Measurements from ENCODE around the gene EMC9.
A peak's percentile ranks its signal among the peaks of the same experiment; 100 is the strongest.

The EMC9 gene, protein sequence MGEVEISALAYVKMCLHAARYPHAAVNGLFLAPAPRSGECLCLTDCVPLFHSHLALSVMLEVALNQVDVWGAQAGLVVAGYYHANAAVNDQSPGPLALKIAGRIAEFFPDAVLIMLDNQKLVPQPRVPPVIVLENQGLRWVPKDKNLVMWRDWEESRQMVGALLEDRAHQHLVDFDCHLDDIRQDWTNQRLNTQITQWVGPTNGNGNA

DNA sequence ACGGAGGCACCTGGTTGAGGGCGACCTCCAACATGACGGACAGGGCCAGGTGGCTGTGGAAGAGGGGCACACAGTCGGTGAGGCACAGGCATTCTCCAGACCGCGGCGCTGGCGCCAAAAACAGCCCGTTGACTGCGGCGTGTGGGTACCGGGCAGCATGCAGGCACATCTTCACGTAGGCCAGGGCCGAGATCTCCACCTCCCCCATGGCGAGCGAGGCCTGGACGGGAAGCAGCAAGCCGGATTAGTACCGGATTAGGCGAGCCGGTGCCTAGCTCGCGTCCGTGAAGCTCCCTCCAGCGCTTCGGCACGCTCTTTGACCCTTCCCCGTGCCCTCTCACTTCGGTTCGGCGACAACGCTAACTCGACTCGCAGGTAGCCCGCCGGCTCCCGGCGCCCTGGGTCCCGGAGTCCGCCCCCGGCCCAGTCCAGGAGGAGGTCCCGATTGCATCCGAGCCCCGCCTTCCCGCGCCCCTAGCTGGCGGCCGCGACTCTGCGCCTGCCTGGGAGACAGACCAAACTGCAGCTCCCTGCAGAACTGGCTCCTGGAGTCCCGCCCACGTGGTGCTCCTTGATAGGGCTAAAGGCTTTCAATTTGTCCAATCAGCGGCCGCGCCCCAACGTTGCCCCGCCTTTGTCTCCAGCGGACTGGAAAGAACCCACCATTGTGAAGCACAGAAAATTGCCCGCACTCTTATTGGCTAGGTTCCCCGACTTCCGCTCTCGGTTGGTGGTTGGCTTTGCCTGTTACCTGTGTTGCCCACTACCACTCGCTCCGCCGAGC is at the start of gene EMC9:
TSS of gene EMC9 (minus strand) at position 495 of the 784 bp plus-strand sequence. CDS start at position 208, 287 bp downstream.
- peak; percentile 100 for DNase-seq

DNA sequence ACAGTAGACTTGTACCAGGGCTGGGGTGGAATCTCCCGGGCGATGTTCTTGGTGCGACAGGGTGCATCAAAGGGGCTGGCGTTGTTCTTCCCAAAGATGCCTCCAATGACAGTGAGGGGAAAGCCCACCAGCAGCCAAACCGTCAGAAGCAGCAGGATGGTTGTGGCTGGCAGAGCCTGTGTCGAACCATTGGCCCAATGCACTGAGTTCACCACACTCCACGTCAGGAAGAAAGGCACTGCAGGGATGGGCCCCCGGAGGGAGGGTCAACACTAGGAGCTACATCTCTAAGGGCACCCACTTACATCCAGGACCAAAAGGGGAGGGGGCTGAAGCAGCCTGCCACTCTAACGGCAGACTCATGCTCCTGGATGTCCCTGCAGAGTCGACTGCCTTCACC is 49.0 kb upstream of the EMC9 start:
- DNase-seq: no peak

DNA sequence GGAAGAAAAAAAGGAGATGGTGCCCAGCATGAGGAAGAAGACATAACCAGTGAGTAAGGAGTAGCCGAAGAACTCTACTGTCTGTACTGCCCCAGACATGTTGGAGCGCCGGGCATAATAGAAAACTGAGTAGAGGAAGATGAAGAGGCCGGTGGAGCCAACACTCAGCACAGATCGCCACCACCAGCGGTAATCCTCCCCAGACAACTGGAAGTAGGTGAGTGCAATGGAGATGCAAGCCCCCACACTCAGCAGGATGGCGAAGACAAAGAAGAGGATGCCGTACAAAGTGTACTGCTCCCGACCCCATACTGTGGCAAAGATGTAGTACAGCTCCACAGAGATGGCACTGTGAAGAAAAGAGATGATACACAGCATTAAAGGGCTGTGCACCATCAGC is 48.1 kb upstream of the EMC9 start:
- DNase-seq: no peak

DNA sequence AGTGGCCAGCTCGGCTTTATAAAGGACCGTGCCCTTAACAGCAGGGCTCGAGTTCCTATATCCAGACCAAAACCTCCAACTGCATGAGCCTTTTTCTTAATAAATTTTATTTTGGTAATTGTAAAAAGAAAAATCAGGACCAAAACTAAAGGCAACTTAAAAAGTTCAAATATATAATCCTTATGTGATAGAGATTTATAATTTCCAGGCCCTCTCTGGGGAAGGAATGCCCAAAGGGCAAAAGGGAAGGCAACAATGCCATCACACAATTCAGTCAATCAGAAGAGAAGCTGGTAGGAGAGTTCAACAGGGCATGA is 47.6 kb upstream of the EMC9 start:
- no peak for DNase-seq

DNA sequence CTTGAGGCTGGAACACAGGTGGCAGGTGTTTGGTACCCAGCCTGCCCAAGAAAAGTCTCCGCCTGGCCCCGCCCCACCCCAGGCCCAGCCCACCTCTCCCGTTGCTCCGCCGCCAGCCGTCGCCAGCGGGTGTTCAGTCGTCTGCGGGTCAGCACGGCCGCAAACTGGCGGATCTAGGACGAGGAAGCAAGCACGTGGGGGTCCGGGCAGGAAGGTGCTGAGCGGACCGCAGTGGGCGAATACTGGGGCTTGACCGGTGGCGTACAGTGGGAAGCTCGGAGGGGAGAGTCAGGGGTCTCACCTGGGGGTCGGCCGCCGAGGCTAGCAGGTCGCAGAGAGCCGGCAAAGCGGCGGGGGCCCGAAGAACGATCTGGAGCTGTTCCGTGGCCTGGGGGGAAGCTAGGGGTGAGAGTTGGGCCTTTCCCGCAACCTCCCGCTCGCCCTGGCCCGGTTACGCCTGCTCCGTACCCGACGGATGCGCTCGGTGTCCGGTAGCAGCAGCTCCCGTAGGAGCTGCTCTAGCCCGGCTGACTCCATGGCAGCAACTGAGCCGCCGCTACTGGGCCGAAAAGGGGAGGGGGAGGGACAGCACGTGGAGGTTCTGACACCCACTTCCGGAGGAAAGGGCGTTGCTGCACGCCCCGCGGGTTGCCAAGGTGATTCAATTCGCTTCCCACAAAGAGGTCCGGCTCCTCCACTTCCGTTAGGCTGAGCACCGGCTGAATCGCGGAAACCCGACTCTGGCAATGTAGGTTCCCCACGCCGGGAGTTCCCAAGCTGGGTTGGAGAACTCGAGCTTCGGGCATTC is 47.1 kb upstream of the EMC9 start, which contains the start of gene IPO4:
TSS of gene IPO4 (minus strand) at position 566 of the 808 bp plus-strand sequence. CDS start at position 537, 29 bp downstream.
- DNase-seq: peak; percentile 97

DNA sequence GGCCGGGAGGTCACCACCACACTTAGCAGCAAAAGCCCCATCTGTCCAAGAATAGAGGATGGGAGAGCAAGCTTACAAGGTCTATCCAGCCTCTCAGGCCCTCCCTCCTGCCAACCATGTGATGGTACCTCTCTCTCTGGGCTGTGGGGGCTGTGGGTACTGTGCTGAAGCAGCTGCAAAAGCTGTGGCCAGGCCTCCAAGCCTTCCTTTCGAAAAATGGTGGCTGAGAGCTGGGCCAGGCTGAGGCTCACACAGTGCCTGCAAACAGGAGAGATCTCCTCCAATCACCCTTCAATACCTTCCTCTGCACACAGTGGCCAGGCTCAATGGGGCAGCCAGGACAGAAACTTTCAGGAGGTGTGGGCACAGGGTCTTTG is 46.1 kb upstream of the EMC9 start:
- DNase-seq: no peak

DNA sequence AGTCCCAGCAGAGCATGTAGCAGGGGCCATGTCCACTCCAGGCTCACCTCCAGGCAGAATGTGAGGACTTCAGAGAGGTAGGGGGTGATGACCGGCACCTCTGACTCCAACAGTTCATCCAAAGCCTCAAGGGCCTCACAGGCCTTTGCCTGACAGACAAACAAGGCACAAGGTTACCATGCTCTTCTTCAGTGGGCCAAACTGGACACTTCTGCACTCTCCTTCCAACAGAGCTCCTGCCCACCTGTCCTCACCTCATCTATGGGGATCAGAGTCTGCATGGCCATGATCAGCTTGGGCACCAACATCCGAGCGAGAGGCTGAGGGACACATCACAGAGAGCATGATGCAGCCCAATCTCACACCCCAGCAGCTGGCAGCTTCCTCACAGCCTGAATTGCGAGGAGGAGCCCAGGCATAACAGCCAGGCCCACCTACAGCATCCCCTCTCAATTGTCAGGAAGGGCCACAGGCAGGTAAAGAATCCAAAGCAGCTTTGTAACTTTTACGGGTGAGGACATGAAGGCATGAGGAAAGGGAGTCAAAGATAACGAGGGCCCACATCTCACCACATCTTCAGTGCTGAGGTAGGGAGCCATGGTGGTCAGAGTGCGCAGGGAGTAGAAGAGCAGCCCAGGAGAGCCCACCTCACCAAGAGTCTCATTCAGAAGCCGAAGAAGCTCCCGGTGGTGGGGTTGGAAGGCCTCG is 45.6 kb upstream of the EMC9 start:
- no peak for DNase-seq

DNA sequence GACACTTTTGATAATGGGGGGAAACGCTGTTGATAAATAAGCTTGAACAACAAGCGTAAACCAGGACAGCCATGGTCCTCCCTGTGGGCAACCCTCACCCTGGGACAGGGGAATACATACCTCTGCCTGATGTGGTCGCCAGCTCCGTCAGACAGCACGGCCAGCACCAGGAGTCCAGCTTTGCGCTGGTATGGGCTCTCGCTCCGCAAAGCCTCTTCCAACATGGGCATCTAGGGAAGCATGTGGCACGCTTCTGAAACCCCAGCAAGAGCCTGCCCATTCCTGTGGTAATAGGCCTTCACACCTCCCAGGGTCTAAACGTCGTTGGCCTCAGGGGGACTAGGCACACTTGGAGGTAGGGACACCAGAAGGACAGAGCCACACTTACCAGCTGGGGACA is 44.4 kb upstream of the EMC9 start:
- DNase-seq: no peak

DNA sequence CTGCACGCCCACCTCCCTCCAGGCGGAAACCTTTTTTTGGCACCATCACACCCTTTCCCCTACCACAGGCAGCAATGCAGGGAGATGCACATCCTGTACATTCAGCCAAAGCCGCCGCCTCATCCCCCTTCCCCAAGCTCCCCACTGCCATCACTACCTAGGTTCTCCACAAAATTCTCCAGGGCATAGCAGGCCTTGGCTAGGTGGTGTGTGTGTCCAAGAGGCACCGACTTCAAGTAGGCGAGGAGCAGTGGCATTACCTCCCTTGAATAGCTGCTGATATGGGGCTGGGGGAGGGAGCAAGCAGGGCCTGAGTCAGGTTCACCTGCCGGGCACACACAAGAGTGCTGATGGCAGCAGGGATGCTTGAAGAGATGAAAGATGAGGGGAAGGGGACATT is 43.6 kb upstream of the EMC9 start:
- DNase-seq: no peak

DNA sequence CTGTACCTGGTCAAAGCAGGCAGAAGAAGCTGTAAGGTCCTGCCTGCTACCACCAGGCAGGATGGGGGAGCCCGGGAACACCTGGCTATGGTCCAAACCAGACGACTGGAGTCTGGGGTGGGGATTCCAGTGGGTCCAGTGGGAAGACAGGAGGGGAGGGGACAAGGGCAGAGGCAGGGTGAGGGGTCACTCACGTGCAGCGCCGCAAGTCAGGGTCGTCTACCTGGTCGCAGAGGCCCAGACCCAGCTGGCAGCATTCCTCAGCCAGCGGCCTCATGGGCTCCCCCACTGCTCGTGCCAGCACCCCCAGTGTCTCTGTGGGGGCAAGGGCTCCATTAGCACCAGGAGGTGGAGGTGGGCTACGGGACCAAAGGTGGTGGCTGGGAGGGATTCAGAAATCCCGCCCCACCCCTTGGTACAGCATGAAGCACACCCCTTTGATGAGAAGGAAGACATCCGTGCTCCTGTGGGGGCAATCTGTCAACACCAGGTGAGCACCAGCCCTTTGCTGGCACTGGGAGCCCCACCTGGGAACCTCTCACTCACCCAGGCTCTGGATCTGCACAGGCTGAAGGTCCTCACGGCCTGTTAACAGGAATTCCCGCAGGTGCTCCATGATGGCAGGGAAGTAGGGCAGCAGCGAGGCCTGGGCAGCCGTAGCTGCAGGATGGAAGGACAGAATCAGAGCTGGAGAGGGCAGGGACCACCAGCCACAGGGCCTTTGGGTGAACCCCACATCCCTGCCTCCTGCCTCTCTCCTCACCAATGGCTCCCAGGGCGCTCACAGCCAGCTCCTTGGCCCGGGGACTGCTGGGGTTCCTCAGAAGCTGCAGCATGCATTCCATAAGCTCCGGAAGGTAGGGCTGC is 42.9 kb upstream of the EMC9 start:
- no peak for DNase-seq

DNA sequence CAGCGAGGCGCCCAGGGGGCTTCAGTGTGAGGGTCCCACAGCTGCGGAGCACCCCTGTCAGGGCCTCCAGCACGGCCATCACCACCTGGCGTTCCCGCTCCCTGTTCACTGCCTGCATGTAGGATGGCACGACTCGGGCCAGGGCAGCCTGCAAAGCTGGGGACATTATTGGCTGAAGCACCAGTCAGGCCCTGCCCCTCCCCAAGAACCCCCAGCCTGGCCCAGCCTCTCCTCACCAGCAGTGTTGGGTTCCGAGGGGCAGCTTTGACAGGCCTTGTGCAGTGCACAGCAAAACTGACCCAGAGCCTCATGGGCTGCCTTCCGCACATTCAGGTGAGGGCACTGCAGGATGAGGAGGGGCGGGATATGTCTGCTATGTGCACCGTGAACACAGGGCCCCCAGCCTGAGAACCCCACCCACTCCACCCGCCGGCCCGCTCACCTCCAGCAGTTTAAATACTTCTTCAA is 41.7 kb upstream of the EMC9 start:
- DNase-seq: no peak

DNA sequence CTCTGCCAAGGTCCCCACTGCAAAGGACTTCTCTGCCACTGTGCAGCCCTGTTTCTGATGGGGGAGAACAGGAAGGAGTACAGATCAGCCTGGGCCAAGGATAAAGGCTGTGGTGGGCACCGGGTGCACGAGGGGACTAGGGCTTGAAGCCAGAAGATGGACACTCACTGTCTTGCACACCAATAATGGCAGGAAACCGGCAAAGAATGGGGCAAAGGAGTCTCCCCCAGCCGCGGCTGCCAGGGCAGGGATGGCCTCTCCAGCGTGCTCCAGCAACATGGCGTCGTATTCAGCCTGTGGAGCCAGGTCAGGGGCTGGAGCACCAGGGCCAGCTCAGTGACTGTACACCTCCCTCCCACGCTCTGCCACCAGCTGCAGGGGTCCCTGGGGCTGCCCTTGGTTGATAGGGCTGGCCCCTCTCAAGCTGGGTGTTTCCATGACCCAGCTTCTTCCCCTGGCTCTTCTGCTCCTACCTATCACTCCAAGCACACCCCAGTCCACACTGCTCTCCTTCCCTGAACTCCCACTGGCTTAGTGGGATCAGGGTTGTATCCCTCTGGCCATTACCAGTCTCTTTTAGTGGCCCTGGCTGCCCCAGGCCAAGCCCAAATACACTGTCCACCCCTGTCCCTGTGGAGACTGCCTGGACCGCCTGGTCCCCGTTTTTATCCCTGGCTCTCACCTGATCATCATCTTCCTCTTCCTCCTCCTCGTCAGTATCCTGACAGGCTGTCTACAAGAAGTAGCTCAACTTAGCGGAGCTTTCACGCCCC is 40.9 kb upstream of the EMC9 start:
- DNase-seq: no peak

DNA sequence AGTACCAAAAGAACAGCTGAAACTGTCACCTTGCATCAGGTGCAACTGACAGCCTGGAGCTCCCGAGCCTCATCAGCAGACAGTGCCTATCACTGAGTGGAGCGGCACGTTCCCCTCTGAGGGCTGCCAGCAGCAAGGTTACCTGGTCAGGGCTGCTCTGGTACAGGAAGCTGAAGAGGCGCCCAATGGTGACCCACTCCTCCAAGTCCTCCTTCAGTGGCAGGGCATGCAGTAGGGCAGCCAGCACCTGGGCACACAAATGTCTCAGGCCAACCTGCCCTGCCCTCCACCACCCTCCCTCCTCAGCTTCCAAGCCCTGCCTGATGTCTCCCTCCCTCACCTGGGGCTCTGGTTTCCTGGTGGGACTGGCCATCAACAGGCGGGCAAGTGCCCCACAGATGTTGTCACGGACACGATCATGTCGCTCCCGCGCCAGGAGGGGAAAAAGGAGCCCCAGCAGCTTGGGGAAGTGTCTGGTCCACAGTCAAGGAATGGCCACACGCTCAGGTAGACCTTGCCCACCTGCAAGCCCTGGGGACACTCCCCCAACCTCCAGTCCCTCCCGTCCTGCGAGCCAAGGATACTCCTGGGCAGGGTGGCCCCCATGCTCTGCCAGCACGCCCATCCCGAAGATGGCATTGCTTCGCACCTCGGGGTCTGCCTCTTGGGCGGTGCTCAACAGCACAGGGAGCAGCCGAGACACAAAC is 40.1 kb upstream of the EMC9 start:
- no peak for DNase-seq

DNA sequence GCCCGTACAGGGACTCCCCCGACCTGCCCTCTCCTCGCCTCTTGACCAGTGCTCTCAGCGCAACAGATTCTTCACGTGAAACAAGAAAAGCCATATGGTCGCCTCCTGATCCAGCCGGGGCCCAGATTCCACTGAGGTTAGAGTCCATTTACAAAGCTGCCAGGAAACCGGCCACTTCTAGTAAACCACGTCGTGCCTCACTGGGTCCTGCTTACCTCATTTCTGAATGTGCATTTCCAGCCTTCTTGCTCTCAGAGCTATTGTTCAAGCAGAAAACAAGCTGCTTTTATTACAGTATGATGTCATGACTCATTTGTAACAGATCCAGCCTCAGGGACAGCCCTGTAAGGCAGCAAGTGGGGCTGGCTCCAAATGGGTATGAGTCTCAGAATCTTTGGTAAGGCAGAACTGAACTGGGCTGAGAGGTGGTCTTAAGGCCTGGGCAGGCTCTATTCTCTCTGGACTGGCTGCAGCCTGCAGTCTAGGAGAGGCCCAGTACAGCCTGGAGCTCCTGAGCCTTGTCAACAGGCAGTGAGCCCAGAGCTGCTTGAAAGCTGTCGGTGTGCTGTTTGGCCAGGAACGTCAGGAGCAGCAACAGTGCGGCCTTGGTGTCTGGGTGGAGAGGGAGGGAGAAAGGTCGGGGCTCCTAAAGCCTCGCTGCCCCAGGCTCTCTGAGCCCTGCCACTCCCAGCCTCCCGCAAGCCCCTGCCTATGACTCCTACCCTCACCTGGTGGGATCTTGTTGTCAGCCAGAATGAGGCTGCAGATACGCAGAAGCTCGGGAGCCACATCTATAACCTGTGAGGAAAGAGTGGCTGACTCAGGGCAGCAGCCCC is 38.8 kb upstream of the EMC9 start:
- no peak for DNase-seq

DNA sequence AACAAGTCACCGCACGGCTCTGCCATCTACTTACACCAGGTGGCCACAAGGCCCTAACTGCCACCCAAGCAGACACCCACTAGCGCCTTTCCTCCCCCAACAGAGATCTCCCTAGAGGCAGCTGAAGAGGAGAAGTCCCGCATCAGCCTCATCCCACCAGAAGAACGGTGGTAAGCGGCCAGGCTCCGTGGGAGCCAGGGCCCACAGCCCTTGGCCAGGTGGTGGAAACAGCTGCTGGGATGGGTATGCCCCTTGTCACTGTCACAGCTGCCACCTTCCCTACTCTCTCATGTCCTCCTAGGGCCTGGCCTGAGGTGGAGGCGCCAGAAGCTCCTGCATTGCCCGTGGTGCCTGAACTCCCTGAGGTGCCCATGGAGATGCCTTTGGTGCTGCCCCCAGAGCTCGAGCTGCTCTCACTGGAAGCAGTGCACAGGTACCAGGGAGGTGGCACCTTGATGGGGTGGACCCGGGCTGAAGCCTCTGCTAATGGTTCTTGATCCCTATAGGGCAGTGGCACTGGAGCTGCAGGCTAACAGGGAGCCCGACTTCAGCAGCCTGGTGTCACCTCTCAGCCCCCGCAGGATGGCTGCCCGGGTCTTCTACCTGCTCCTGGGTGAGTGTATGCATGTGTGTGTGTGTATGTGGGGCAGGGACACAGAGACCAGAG is 38.0 kb upstream of the EMC9 start:
- no peak for DNase-seq

DNA sequence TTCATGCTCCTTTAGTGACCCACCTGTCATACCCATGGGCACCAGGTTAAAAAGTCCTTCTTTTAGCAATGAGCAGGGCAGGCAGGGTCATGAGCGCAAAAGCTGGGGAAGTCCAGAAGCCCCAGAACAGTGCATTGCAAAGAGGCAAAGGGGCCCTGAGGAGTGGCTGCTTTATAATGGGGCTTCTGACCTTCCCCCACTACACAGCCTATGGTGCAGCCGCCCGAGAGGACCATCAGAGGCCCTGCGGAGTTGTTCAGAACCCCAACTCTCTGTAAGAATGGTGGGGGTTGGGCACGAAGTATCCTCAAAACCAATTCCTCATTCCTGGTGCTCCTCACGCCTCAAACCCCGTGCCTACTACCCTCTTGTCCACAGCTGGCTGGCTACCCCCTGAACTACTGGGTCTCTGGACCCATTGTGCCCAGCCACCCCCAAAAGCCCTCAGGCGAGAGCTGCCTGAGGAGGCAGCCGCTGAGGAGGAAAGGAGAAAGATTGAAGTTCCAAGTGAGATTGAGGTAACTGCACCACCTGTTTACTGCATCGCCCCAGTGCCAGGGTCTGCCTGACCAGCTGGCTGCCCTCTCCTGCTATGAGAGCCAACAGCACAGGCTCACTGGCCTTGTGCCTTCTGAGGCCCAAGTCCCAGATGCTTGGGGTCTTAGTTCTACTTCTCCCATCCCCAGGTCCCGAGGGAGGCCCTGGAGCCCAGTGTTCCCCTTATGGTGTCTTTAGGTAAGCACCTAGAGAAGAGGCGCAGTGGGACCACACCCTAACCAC is 37.2 kb upstream of the EMC9 start:
- no peak for DNase-seq

DNA sequence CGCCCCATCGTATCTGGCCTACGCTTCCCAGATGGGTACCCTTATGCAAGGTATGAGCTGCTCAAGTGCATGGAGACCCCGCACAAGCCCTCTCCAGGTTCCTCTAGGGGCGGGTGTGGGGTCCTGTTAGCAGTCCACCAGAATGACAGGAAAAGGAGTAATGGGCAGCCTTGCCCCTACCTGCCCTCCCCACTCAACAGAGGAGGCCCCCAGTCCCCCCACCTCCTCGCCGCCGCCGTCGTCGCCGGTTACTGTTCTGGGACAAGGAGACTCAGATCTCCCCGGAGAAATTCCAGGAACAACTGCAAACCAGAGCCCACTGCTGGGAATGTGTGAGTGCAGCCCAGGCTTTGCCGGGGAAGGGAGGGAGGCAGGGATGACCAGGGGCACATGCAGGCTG is 36.5 kb upstream of the EMC9 start:
- no peak for DNase-seq
